GM19193 (cell line): ENCODE results near the gene PRKAR2A.

Experiments
- POLR2A ChIP-seq: IDR thresholded peaks from 4 replicates; pipeline ENCODE4 v1.6.1; 2011; ENCODE audit not compliant: insufficient read depth, insufficient read length; ENCODE audit errors: extremely low read depth

The PRKAR2A gene

DNA sequence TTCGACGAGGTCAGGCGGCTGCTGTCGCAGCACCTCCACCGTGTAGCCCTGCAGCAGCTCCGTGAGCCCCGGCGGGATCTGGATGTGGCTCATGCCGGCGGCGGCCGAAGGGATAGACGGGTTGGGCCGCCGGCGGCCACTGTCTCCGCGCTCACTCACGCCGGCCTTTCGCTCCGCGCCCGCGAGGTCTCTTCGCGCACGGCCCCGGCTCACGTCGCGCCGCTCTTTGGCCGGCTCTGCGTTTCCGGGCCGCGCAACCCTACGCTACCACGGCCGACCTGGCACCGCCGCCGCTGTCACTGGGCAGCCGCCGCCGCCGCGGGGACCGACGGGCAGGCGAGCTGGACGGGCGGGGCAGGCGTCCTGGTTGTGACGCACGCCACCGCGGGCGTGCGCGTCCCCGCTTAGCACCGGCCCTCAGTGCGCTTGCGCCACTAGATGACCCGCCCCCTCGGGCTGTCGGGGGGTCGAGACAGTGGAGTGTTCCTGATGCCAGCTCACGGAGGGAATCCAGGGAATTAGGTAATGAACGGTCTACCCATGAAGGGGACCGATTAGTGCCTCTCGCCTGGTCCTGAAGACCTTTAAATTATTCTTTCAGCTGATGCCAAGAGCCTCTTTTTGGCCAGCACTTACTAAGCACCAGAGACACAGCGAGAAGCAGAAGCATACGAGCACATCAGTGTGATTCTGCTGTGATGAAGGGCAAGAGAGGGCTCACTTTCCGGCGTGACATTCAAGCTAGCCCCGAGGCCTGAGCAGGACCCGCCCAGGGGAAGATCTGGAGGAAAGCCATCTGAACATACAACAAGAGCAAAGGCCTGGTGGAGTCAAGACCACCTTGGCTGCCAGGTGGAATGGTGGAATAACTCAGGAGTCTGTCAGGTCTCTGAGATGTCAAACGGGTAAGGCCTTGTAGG, at the start of gene PRKAR2A:
TSS of gene PRKAR2A (minus strand) at position 371 of the 920 bp plus-strand sequence. CDS start at position 93, 278 bp downstream.
- TF ChIP-seq POLR2A = peak; percentile 85

DNA sequence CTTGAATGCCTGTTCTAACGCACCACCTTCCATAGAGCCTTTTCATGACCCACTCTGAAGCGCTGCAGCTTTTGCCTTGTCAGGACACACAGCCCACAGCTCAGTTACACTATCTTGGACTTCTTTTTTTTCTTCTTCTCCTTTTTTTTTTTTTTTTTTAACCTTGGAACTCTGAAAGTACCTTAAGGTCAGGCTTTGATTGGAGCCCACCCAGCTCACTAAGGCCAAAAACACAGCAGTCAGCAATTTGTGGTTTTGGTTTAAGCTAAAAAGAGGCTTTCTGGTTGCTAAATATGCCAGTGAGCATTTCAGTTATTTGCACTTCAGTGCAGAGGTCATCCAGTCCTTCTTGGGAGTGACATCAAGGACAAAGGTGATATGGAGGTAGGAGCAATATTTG, 49.3 kb upstream of the PRKAR2A start:
- no peak for TF ChIP-seq POLR2A

DNA sequence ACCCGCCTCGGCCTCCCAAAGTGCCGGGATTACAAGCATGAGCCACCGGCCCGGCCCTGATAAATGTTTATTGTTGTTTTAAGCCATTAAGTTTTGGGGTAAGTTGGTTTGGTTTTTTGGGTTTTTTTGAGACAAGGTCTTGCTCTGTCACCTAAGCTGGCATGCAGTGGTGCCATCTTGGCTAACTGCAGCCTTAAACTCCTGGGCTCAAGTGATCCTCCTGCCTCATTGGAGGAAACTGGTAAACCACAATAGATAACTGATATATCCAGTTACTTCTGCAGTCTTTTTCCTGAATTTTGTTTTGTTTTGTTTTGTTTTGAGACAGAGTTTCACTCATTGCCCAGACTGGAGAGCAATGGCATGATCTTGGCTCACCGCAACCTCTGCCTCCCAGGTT, 46.8 kb upstream of the PRKAR2A start:
- no peak for TF ChIP-seq POLR2A

DNA sequence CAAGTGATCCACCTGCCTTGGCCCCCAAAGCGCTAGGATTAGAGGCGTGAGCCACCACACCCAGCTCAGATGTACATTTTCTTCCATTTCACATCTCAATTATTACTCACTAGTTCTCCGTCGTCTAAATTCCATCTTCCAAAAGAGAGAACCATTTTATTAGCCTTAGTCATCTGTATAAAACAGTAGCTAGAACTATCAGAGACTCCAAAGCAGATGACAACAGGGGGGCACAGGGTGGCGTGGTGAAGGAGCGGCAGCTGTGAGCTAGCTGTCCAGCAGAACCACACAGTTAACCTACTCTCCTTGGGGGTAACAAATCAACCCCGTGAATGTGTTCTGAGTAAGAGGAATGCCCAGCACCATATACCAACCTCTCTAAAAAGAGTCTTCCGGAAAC, 43.9 kb upstream of the PRKAR2A start:
- TF ChIP-seq POLR2A = no peak

DNA sequence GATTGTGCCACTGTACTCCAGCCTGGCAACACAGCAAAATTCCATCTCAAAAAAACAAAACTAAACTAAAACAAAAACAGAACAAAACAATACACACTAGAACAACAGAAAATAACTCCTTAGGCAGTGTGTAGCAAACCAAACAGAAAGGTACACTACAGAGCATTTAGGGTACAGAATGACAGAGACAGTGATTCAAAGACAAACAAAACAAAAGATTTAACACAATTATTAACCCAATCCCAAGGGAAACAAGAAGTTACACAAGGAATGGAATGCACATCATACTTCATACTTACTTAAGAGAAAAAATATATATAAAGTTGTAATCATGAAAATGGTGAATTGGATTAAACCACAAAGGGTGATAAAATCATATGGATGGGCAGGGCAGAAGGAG, 38.1 kb upstream of the PRKAR2A start:
- TF ChIP-seq POLR2A = no peak

DNA sequence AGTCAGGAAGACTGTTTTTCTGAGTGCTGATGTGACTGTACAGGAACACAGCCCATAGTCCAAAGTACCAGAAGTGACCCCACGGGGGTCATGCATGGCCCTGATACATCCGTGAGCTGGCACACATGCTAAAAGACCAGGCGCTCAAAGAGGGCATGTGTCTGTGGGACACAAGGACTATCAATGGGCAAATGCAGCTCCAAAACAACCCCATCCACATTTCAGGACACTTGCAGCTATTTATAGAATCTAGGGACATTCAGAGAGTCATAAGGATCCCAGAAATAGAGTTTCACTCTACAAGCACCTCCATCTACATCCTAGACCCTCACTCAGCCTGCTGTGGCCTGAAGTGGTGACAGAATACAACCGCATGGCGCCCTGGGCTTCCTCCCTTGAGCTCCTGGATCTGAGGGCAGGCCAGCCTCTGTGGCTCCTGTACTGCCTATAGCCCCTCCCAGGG, 34.0 kb upstream of the PRKAR2A start:
- no peak for TF ChIP-seq POLR2A

DNA sequence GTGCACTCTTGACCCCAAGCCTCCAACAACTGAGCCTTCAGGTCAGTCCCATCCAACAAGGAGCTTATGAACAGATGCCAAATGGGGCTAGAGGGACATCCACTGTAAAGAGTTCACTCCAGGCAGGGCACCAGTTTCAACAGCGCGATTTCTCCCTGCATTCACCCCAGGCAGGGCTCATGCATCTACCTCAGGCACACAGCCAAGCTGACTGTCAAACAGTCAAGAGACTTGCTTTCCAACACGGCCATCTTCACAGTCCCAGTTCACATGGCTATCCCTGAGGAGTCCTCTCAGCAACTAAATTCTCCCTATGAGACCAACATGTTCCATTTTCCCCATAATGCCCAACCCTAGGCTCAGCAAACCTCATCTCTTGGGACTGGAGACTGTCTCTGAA, 33.3 kb upstream of the PRKAR2A start:
- TF ChIP-seq POLR2A = no peak

DNA sequence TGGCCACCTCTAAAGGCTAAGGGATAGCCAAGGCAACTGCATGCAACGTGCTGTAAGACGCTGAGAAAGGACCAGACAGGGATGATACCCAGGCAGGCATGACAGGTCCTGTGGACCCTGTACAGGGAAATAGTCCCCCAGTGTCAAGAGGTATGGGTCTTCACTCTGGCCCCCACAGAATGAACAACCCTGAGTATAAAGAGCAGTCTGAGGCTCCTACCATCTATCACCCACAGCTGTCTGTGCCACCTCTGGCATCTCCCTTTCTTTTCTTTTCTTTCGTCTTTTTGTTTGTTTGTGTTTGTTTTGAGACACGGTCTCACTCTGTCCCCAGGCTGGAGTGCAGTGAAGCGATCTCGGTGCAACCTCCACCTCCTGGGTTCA, 32.3 kb upstream of the PRKAR2A start:
- TF ChIP-seq POLR2A = no peak

DNA sequence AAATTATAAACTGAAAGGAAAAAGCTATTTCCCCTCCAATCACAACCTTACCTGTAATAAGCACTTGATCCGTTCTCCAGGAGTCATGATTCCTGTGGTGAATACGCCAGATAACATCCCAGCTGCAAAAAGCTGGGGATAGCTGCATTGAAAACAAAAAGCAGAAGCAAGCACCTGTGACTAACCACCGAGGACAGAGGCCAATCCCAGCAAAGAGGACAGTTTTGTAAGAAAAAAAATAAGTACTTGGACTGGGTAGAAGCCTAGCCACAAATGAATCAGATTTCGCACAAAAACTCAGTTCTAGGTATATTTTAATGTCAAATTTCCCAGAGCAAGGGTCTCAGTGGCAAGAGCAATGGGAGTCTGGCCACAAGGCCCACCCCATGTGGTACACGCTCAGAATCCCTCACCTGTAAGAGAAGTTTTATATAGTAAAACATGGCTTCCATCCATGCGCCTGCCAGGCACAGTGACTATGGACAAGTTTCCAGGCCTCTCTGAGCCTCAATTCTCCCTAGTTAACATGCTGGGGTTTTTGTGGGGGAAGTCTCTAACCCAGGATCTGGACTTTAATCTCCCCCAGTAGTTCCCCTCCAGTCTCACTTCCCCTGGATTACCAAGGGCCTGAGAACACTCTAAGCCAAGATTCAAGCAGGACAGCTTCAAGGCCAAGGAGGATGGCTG, 31.8 kb upstream of the PRKAR2A start:
- TF ChIP-seq POLR2A = no peak

DNA sequence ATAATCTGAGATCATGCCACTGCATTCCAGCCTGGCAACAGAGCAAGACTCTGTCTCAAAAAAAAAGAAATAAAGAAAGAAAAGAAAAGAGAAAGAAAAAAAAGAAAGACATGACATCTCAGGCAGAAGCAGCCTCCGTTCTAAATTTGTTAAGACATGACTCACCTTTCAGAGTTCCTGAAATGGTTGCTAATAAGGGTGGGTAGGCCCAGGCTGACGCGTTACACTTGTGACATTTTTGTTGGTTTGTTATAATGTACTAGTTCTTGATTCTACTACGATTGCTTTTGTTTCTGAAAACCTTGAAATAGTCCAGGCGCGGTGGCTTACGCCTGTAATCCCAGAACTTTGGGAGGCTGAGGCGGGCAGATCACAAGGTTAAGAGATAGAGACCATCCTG, 30.0 kb upstream of the PRKAR2A start:
- no peak for TF ChIP-seq POLR2A

DNA sequence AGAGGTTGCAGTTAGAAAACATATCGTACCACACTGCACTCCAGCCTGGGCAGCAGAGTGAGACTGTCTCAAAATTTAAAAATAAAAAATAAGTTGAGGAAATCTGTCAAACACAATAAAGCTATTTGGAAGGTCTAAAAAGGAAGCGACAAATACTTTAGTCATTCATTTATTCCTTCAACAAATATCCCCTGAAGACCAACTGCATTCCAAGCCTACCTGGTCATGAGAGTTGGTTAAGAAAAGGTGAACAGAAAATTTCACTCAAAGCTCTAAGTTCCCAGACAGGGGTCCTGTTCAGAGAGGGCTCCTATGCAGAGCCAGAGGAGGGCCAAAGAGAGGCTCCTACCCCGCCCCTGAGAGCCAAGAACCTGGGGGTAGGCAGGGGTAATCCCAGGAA, 15.4 kb upstream of the PRKAR2A start:
- TF ChIP-seq POLR2A = no peak

DNA sequence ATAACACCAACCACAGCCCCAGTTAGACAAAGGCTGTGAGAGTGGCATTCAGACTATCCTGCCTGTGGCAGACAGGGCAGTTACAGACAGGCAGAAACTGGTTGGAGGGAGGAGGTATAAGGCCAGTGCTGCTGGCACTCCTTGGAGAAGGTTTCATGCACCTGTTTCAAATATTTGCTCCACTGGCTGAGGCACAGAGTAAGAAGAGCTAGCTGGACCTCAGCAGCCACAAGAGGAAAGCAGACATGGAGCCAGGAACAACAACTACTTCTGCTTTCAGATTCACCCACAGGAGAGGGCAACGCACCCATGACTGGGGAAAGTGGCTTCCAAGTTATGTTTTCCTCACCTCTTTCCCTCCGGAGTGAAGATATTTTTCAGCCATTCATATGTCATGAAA, 11.5 kb upstream of the PRKAR2A start:
- TF ChIP-seq POLR2A = no peak

DNA sequence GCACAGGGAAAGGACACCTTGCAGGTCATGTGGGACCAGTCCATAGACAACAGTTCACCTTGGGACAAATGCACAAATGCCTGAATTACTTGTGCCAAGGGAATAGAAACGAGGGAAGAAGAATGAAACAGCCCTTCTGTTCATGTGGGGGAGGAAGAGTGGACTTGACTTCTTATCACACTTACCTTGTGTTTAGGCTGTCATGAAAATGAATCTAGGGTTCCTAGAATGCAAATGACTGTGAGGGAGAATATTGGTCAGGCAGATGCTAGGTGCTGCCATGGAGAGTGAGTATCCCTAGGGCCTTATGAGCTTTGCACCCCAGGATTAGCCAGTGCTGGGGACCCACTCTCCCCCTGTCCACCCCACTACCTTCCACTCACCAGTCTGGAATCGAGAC, 11.0 kb upstream of the PRKAR2A start:
- TF ChIP-seq POLR2A = no peak

DNA sequence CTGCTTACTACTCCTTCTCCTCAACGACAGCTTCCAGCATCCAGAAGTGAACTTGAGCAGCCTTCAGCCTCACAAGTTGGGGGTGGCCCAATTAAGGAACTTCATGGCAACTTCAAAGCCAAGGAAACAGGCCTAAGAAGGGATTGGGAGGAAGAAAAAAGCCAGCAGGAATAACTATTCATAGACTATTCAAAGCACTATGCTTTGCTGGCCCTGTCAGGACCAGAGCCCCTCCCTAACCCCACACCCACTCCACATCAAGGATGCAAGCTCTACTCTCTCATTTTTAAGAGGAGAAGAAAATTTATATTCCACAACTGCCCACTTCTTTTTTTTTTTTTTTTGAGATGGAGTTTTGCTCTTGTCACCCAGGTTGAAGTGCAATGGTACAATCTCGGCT, 10.0 kb upstream of the PRKAR2A start:
- TF ChIP-seq POLR2A = no peak

DNA sequence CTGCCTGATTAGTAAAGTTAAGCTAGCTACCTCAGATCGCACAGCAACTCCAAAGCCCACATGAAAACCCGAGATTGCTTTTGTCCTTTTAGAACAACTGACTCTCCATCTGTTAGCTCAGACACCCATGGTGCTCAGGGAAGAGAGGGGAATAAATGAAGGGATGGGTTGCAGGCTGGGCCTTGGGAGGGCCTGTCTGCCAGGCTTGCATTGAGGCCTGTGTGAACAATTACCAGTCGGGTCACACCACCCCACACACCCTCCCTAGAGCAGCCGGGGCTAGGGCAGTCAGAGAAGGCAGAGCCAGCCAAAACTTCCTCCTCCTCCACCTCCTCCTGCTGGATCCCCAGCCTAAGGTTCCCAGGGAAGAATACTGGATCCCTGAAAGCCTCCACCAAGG, 8.8 kb upstream of the PRKAR2A start:
- TF ChIP-seq POLR2A = no peak
